Fibroblast of upper back skin (primary cell): ENCODE results near the gene ORMDL2.
"Not testable (repeated sequence)": the region's sequence is repeated elsewhere in the genome, so short reads cannot be mapped to it uniquely, and the experiment has no call there.

Experiments
- DNase-seq: peaks from one replicate; pipeline ENCODE4 v3.0.0-alpha.2; 2013

The ORMDL2 gene

DNA sequence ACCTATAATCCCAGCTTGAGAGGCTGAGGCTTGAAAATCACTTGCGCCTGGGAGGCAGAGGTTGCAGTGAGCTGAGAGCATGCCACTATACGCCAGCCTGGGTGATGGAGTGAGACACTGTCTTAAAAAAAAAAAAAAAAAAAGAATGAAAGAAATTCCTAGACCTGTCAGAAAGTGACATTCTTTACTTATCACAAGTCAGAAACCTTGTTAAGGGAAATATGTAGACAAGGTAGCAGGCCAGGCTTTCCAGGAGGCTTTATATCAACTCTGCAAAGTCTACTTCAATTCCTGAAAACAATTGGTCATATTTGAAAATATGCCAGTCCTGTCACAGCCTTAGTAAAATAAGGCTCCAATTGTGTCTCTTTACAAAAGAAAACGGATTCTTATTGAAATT is 44.0 kb downstream of the ORMDL2 start:
- DNase-seq: no peak

DNA sequence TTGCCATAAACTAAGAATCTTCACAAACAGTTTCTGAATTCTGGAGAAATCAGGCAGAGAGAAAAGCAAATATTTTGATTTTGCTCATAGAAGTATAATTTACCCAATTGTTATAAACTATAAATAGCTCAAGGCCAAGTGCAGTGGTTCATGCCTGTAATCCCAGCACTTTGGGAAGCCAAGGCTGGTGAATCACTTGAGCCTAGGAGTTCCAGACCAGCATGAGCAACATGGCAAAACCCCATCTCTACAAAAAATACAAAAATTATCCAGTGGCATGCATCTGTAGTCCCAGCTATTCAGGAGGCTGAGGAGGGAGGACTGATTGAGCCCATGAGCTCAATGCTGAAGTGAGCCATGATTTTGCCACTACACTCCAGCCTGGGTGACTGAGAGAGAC is 44.4 kb downstream of the ORMDL2 start:
- DNase-seq: no peak

GRCh38 chr12:55862931-55863330 is 45.1 kb downstream of the ORMDL2 start:
- DNase-seq: not testable (repeated sequence)

DNA sequence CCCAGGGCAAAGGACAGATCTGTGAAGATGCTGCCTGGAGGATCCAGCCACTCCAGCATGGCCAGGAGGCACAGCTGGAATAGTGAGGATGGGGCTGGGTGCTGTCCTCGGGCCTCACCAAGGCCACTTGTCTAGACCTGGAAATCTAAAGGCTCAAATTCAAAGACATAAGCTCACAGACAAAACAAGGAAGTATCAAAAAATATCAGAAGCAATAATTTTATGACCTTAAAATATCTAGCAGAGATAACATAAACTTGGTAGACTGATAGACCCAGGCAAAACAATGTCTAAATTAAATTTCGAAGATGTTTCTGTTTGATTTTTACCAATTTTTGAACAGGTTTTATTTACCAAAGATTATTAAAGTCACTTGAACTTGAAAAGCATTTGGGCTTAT is 47.5 kb downstream of the ORMDL2 start:
- no peak for DNase-seq

GRCh38 chr12:55866454-55867004 is 48.7 kb downstream of the ORMDL2 start:
- not testable (repeated sequence) for DNase-seq
